HG02678 (cell line): ENCODE data around the gene PIK3R3.
A peak's percentile ranks its signal among the peaks of the same experiment; 100 is the strongest.
"Not testable (repeated sequence)": the region's sequence is repeated elsewhere in the genome, so short reads cannot be mapped to it uniquely, and the experiment has no call there.

Experiments
- ATAC-seq: cut with Tn5 transposase; IDR thresholded peaks from one replicate; pipeline ENCODE4 v1.9.1; 2021; ENCODE audit warnings: mild to moderate bottlenecking, moderate library complexity; ENCODE audit not compliant: unreplicated experiment

PIK3R3 gene

GRCh38 chr1:46070164-46070814 lies 62.1 kb downstream of the PIK3R3 start:
- ATAC-seq = no peak

- no peak for ATAC-seq
Observed at GRCh38 chr1:46068525-46068924, 63.9 kb downstream of the PIK3R3 start.

- peak; percentile 37 for ATAC-seq
Observed at GRCh38 chr1:46067652-46068051, 64.8 kb downstream of the PIK3R3 start.

GRCh38 chr1:46065405-46065804 lies 67.0 kb downstream of the PIK3R3 start:
- ATAC-seq = no peak

DNA sequence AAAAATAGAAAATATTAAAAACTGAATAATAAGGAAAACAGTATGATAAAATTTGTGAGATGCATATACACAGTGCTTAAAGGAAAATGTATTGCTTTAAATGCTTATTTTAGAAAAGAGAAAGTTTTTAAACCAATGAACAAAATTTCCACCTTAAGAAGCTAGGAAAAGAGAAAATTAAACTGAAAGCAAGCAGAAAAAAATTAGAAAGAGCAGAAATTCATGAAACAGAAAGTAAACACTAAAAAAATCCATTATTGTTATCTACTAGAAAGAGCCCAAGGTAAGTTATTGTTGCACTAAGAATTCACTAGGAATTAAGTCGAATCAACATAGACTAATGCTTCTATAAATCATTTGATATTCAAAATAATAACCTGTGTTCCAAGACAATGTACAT lies 67.7 kb downstream of the PIK3R3 start:
- no peak for ATAC-seq

GRCh38 chr1:46062651-46063319 lies 69.6 kb downstream of the PIK3R3 start:
- ATAC-seq = peak; percentile 74

DNA sequence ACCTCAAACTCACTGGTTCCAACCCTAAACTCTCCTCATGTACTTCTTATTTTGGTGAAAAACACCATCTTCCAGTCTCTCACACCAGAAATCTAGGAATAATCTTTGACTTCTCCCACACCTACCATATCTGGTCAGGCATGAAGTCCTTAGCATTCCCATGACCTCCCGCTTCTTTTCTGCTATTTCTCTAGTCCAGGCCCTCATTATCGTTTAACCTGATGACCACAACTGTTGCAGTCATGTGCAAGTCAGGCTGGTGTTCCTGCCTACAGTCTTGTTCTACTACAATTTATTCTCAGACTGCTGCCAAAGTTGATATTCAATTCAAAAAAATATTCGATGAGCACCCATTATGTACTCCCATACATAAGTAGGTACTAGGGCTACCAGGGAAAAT lies 71.3 kb downstream of the PIK3R3 start:
- ATAC-seq = no peak

DNA sequence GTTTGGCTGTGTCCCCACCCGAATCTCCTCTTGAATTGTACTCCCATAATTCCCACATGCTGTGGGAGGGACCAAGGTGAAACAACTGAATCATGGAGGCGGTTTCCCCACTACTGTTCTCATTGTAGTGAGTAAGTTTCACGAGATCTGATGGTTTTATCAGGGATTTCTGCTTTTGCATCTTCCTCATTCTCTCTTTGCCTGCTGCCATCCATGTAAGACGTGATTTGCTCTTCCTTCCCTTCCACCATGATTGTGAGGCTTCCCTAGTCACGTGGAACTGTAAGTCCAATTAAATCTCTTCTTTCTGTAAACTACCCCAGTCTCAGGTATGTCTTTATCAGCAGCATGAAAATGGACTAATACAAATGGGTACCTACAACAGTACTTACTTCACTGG lies 73.5 kb downstream of the PIK3R3 start:
- ATAC-seq = no peak

DNA sequence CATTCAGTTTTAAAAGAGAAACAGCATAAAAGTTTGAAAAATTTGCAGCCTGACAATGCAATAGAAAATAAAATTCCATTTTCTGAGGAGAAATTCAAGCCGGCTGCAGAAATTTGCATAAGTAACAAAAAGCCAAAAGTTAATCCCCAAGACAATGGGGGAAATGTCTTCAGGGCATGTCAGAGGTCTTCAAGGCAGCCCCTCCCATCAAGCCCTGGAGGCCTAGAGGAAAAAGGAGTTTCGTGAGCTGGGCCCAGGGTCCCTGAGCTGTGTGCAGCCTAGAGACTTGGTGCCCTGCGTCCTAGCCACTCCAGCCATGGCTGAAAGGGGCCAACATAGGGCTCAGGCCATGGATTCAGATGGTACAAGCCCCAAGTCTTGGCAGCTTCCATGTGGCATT lies 74.6 kb downstream of the PIK3R3 start:
- ATAC-seq = no peak

DNA sequence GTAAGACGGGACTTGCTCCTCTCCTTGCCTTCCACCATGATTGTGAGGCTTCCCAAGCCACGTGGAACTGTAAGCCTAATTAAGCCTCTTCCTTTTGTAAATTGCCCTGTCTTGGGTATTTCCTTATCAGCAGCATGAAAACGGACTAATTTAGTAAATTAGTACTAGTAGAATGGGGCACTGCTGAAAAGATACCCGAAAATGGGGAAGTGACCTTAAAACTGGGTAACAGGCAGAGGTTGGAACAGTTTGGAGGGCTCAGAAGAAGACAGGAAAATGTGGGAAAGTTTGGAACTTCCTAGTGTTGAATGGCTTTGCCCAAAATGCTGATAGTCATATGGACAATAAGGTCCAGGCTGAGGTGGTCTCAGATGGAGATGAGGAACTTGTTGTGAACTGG lies 75.2 kb downstream of the PIK3R3 start:
- not testable (repeated sequence) for ATAC-seq

GRCh38 chr1:46056325-46056724 lies 76.1 kb downstream of the PIK3R3 start:
- no peak for ATAC-seq

GRCh38 chr1:46053734-46054133 lies 78.7 kb downstream of the PIK3R3 start:
- no peak for ATAC-seq

DNA sequence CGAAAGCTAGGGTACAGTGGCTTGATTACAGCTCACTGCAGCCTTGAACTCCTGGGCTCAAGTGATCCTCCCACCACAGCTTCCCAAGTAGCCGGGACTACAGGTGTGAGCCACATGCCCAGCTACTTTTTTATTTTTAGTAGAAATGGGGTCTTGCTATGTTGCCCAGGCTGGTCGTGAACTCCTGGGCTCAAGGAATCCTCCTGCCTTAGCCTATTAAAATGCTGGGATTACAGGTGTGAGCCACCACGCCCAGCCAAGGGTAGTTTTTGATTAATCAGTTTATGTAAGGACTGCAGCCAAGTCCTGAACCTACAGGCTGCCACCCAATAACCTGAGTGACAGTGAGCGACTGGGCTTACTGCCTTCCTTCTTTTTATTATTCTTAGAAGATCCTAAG lies 88.3 kb downstream of the PIK3R3 start:
- no peak for ATAC-seq

DNA sequence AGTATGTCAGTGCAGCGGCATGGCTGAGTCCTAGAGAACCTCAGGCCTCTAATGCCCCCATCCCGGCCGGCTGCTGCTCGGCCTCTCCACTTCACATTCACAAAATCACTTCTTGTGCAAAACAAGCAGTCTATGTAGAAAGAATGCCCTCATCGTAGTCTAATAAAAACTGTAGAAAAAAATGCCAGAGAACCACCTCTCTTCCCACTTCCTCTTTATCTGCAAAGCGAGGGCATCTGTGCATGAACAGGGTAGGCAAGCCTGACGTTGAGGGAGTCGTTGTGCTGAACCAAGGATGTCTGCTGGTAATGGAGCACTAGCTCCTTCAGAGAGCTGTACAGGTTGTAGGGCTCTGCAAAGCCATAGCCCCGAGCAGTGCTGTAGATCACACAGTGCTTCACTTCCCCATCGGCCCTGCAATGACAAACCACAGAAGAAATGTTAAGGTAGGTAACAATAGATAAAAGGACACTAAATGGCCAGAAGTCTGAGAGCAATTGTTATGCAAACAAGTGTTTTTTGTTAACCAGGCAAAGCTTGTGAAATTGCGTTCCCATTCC lies 88.9 kb downstream of the PIK3R3 start:
- ATAC-seq = peak; percentile 83

GRCh38 chr1:46041974-46042373 lies 90.5 kb downstream of the PIK3R3 start:
- no peak for ATAC-seq

GRCh38 chr1:46041551-46041950 lies 90.9 kb downstream of the PIK3R3 start:
- no peak for ATAC-seq

DNA sequence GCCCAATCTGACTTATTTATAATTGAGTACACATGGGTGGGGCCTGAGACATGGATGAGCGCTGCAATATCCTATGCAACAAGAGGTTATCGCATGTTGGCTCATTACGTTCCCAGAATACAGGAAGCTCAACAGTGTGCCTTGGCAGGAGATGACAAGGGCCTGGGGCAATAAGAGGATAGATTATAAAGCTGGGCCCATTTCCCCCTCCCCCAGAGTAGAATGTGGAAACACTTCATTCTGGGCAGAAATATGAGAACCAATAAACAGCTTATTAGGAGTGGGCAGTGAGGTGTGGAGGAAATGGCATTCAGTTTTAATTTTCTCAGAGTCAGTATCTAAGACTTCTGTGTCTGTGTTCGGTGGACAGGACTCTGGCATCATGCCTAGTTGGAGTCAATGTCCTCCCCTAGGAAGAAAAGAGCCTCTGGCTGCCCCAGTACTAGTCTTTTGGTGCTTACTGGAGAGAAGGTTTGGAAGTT lies 92.8 kb downstream of the PIK3R3 start:
- no peak for ATAC-seq

GRCh38 chr1:46036894-46037839 lies 95.3 kb downstream of the PIK3R3 start:
- peak; percentile 67 for ATAC-seq

DNA sequence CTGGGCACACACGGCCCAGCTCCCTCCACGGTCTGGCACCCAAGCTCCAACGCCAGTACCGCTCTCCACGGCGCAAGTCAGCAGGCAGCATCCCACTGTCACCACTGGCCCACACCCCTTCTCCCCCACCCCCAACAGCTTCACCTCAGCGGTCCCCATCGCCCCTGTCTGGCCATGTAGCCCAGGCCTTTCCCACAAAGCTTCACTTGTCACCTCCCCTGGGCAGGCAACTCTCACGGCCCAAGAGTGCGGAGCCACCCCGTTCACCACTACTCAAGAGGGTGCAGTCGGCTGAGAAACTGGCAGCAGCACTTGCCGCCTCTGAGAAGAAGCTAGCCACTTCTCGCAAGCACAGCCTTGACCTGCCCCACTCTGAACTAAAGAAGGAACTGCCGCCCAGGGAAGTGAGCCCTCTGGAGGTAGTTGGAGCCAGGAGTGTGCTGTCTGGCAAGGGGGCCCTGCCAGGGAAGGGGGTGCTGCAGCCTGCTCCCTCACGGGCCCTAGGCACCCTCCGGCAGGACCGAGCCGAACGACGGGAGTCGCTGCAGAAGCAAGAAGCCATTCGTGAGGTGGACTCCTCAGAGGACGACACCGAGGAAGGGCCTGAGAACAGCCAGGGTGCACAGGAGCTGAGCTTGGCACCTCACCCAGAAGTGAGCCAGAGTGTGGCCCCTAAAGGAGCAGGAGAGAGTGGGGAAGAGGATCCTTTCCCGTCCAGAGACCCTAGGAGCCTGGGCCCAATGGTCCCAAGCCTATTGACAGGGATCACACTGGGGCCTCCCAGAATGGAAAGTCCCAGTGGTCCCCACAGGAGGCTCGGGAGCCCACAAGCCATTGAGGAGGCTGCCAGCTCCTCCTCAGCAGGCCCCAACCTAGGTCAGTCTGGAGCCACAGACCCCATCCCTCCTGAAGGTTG lies 97.6 kb downstream of the PIK3R3 start:
- ATAC-seq = no peak
